ENCODE results near the gene EIF3J. TPM values are rescaled to one million over a fixed set of nuclear protein-coding genes. Genes with fewer than 3 reads are reported as not detected.

Gene EIF3J
- total and polyA plus RNA-seq, 4 donors: 23.5 to 49.9 (median 39.6) TPM

DNA sequence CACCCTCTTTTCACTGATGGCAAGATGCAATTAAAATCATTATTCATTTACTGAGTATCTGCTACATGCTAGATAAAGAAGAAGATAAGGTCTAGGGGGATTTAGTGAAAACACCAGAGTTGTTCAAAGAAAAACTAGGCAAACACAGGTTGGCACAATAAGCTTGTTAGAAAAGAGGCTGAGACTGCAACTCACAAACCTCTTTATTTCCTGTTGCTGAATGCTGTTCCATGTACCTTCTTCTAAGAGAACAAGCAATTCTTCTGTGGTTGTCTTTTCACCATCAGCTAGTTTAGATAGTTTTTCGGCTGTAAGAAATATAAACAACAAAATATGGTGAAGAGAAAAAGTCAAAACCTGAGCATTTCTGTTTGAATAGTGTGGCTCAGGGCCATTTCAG is 61.1 kb downstream of the EIF3J start:
- Histone ChIP-seq H3K36me3 (ENCODE audit: control insufficient read depth in 4 of 4, insufficient read depth in 3 of 4, low read depth in 1 of 4, low read length in 3 of 4) (peaks cover 8 to 65% (median 38%) of the 10 kb centered on the region in 4 donors), H3K27me3 (ENCODE audit: control insufficient read depth in 4 of 4, insufficient read depth in 4 of 4, low read length in 3 of 4) (no peaks in the 10 kb centered on the region), H3K9me3 (ENCODE audit: control insufficient read depth in 4 of 4, low read length in 3 of 4) (no peaks in the 10 kb centered on the region), H3K27ac (ENCODE audit: low read depth in 1 of 2, low read length in 2 of 2) (no peak overlapping the region), H3K9ac (ENCODE audit: low read depth in 1 of 2, low read length in 2 of 2) (no peak overlapping the region), H3K4me3 (ENCODE audit: low read depth in 1 of 3, low read length in 3 of 3) (no peak overlapping the region), H3K4me1 (ENCODE audit: control insufficient read depth in 4 of 4, insufficient read depth in 4 of 4, low read length in 3 of 4) (no peaks in the 10 kb centered on the region)
- TF ChIP-seq, protein P1, sequence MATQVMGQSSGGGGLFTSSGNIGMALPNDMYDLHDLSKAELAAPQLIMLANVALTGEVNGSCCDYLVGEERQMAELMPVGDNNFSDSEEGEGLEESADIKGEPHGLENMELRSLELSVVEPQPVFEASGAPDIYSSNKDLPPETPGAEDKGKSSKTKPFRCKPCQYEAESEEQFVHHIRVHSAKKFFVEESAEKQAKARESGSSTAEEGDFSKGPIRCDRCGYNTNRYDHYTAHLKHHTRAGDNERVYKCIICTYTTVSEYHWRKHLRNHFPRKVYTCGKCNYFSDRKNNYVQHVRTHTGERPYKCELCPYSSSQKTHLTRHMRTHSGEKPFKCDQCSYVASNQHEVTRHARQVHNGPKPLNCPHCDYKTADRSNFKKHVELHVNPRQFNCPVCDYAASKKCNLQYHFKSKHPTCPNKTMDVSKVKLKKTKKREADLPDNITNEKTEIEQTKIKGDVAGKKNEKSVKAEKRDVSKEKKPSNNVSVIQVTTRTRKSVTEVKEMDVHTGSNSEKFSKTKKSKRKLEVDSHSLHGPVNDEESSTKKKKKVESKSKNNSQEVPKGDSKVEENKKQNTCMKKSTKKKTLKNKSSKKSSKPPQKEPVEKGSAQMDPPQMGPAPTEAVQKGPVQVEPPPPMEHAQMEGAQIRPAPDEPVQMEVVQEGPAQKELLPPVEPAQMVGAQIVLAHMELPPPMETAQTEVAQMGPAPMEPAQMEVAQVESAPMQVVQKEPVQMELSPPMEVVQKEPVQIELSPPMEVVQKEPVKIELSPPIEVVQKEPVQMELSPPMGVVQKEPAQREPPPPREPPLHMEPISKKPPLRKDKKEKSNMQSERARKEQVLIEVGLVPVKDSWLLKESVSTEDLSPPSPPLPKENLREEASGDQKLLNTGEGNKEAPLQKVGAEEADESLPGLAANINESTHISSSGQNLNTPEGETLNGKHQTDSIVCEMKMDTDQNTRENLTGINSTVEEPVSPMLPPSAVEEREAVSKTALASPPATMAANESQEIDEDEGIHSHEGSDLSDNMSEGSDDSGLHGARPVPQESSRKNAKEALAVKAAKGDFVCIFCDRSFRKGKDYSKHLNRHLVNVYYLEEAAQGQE (IDR thresholded peaks at IDR 0.05): no peak
- TF ChIP-seq RXRA (IDR thresholded peaks at IDR 0.05): no peak
- TF ChIP-seq, protein P2, sequence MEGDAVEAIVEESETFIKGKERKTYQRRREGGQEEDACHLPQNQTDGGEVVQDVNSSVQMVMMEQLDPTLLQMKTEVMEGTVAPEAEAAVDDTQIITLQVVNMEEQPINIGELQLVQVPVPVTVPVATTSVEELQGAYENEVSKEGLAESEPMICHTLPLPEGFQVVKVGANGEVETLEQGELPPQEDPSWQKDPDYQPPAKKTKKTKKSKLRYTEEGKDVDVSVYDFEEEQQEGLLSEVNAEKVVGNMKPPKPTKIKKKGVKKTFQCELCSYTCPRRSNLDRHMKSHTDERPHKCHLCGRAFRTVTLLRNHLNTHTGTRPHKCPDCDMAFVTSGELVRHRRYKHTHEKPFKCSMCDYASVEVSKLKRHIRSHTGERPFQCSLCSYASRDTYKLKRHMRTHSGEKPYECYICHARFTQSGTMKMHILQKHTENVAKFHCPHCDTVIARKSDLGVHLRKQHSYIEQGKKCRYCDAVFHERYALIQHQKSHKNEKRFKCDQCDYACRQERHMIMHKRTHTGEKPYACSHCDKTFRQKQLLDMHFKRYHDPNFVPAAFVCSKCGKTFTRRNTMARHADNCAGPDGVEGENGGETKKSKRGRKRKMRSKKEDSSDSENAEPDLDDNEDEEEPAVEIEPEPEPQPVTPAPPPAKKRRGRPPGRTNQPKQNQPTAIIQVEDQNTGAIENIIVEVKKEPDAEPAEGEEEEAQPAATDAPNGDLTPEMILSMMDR (IDR thresholded peaks at IDR 0.05; ENCODE audit: low read depth, low read length, missing input control): no peak
- TF ChIP-seq HNF4A (conservative IDR thresholded peaks at IDR 0.05): no peak
- TF ChIP-seq, protein P3, sequence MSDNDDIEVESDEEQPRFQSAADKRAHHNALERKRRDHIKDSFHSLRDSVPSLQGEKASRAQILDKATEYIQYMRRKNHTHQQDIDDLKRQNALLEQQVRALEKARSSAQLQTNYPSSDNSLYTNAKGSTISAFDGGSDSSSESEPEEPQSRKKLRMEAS (IDR thresholded peaks at IDR 0.05): no peak
- no peak for TF ChIP-seq RAD21 (IDR thresholded peaks at IDR 0.05)
- TF ChIP-seq, protein P4, sequence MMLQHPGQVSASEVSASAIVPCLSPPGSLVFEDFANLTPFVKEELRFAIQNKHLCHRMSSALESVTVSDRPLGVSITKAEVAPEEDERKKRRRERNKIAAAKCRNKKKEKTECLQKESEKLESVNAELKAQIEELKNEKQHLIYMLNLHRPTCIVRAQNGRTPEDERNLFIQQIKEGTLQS (IDR thresholded peaks at IDR 0.05): no peak
- TF ChIP-seq YY1 (IDR thresholded peaks at IDR 0.05): no peak
- DNase-seq (ENCODE audit: low spot score): no peak
- 93% methylated on average over 1 of the region's 1 CpG for WGBS

DNA sequence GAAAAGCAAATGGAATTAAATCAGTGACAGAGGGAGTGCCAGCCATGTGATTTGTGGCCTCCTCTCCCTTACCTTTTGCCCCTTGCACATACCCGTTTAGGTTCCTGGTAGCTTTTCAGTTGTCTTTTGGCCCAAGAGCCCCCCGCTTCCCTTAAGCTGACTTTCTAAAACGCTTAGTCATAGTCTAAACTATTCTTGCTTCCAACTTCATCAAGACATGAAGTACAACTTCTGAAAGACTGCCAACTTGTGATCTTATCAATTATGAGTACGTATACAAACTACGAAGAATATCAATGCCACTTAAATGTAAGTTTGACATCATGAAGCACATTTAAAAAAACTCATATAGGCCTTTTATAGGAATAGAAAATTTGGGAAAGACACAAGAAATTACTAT is 61.9 kb downstream of the EIF3J start:
- Histone ChIP-seq H3K27ac (ENCODE audit: low read depth in 1 of 2, low read length in 2 of 2) (no peak overlapping the region), H3K36me3 (ENCODE audit: control insufficient read depth in 4 of 4, insufficient read depth in 3 of 4, low read depth in 1 of 4, low read length in 3 of 4) (peaks cover 5 to 67% (median 39%) of the 10 kb centered on the region in 4 donors), H3K4me1 (ENCODE audit: control insufficient read depth in 4 of 4, insufficient read depth in 4 of 4, low read length in 3 of 4) (no peaks in the 10 kb centered on the region), H3K4me3 (ENCODE audit: low read depth in 1 of 3, low read length in 3 of 3) (no peak overlapping the region), H3K27me3 (ENCODE audit: control insufficient read depth in 4 of 4, insufficient read depth in 4 of 4, low read length in 3 of 4) (no peaks in the 10 kb centered on the region), H3K9me3 (ENCODE audit: control insufficient read depth in 4 of 4, low read length in 3 of 4) (no peaks in the 10 kb centered on the region), H3K9ac (ENCODE audit: low read depth in 1 of 2, low read length in 2 of 2) (no peak overlapping the region)
- 85% methylated on average over 5 of the region's 5 CpGs for WGBS
- no peak for TF ChIP-seq HNF4A (conservative IDR thresholded peaks at IDR 0.05)
- no peak for TF ChIP-seq YY1 (IDR thresholded peaks at IDR 0.05)
- TF ChIP-seq NR2F2 (IDR thresholded peaks at IDR 0.05): no peak
- TF ChIP-seq SP1 (IDR thresholded peaks at IDR 0.05): no peak
- TF ChIP-seq JUND (IDR thresholded peaks at IDR 0.05): no peak
- TF ChIP-seq, protein P3 (IDR thresholded peaks at IDR 0.05): no peak
- TF ChIP-seq, protein P4 (IDR thresholded peaks at IDR 0.05): no peak
- TF ChIP-seq TAF1 (conservative IDR thresholded peaks at IDR 0.05): no peak
- TF ChIP-seq HNF4G (IDR thresholded peaks at IDR 0.05): no peak
- TF ChIP-seq FOXA1 (IDR thresholded peaks at IDR 0.05): no peak
- DNase-seq (ENCODE audit: low spot score): no peak

Data from liver (tissue), 9 donors.